GM15510 (cell line): ENCODE results near the gene JPH2.

Experiments
- POLR2A ChIP-seq: IDR thresholded peaks from 3 replicates; pipeline ENCODE4 v1.6.1; 2011; ENCODE audit warnings: borderline replicate concordance; ENCODE audit not compliant: insufficient read length; ENCODE audit errors: extremely low read depth

JPH2 gene

DNA sequence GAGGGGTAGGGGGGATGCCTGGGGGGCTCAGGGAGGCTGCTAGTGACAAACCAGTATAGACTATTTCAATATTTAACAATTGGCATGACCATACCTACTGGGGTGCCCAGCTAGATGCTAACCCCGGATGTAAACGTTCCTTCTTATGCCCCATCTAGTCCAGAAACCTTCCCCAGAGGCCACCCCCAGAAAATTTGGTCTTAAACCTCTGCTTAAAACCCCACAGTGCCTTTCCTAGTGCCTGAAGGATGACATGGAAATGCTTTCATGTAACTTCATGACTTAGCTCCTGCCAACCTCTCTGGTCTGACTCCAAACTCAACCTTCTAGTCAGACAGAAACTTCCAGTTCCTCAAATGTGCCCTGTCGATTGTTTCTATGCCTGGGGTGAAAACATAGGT lies 52.0 kb downstream of the JPH2 start:
- no peak for TF ChIP-seq POLR2A

DNA sequence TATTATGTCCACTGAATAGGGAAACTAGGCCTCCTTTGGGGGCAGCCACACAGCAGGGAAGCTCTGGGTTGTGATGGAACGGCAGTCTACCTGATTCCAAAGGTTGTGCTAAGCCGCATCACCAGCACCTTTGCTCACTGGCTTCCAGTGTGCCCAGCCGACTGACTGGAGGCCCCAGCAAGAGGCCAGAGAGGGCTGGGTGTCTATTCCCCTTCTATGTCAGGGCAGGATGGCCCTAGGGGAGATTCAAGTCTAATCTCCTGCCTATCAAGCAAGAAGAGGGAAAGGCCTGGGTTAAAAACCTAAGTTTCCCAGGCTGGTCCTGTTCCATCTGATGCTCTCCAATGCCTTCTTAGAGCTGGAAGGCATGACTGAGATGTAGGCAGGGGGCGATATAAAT lies 53.6 kb downstream of the JPH2 start:
- no peak for TF ChIP-seq POLR2A

DNA sequence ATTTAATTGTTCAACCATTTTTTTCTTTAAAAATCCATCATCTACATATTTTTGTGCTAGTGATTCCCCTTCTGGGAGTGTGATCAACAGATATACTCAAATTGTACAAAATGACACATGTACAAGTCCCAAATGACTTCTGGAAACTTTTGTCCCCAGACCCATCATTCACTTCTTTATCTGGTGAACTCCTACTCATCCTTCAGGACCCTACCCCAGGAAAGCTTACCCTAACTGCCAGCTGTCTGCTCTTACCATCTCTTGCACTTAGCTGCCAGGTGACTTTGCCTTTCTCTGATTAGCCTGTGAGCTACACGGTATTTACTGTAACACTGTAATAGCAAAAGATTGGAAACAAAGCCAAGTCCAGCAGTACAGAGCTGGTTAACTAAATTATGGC lies 55.3 kb downstream of the JPH2 start:
- TF ChIP-seq POLR2A, result no peak

DNA sequence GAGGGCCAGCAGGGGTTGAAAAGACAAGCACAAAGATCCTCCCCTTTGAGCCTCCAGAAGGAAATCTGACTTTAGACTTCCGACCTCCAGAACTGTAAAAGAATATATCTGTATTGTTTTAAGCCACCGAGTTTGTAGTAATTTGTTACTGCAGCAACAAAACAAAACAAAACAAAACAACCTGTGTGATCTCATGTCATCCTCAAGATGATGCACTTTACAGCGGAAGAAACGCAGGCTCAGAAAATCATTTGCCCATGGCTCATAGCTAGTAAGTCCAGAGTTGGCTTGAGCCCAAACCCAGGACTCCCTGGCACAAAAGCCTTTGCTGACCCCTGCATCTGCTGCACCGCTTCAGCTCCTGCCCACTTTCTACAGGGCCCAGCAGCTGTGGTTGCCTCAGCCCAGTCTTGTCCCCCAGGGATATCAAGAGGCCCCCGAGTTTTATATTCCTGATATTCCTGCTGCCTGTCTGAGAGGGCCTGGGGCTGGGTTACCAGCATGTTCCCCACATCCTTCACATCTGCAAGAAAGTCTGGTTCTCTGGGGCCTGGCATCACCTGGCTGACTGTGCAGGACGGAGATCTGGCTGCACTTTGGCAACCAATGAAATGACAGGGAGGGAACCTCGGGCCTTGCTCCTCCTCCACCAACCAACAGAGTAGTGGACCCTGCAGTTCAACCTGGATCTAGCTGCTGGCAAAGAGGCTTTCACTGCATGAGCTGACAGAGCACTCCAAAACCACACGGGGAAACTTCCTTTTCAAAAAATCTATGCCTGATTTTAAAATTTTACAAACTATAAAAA lies 56.9 kb downstream of the JPH2 start:
- TF ChIP-seq POLR2A, result no peak

DNA sequence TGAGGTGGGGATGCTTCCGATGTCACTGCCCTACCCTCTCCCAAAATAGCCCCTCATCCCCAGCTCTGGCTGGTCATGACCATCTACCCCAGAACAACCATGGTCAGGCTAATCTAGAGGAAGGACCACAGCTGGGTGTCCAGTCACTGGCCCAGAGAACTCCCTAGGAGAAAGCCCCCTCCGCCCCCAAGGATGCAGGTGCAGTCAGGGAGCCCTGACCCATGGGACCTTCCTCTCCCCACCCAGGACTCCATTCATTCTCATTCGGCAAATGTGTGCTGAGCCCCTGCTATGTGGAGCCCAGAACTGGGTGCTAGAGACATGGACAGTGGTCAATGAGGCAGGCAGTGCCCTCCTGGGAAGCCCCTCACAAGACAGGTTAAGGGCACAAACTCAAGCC lies 60.5 kb downstream of the JPH2 start:
- TF ChIP-seq POLR2A, result no peak

DNA sequence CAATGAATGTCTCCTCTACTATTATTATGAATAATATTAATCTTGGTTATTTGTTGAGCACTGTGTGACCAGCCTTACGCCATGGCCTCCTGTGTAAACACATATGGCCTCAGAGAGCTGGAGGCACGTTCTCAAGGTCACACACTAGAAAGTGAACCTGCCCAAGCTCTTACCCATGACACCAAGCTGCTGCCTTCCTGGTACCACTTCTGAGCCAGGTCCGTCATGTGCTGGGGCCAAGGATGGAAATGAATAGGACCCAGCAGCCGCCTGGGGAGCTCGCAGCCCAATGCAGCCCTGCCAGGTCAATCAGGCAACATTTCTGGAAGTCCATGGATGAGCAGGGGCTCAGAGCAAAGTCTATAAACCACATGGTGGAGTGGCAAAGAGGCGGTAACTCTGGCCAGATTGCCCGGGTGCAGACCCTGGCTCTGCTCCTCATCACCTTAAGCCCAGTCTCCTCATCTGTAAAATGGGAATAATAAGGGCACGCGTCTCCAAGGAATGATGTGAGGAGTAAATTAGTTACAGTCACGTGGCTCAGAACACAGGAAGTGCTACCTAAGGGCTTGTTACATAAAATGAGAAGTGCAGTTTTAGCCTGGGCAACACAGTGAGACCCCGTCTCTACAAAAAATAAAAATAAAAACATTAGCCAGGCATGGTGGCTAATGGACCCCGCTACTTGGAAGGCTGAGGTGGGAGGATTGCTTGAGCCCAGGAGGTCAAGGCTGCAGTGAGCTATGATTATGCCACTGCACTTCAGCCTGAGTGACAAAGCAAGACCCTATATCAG lies 61.5 kb downstream of the JPH2 start:
- TF ChIP-seq POLR2A, result no peak

DNA sequence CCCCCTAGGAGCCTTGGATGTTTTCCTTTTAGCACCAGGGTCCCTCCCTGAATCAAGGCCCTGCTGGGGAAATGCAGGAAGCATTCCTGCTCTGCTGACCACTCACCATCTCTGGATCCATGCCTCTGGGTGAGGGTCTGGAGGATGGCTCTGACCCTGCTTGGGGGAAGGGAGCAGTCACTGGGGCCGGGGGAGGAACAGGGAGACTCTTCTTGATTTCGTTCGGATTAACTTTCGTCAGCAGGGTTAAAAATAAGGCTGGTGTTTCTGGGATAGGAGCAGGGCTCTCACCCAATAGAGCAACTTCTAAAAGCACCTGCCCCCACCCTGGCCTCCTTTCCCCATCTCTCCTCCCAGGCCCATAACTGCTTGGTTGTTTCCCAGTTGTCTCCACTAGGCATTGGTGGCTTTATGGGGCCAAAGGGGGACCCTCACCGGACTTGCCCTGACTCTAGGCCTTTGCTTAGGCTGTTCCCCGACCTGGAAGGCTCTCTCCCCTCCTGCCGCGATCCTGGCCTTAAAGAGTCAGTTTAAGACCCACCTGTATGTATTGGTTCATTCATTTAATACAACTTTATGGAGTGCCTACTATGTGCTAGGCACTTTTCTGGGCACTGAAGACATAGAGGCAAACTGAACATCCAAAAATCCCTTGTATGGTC lies 63.0 kb downstream of the JPH2 start:
- TF ChIP-seq POLR2A, result no peak

DNA sequence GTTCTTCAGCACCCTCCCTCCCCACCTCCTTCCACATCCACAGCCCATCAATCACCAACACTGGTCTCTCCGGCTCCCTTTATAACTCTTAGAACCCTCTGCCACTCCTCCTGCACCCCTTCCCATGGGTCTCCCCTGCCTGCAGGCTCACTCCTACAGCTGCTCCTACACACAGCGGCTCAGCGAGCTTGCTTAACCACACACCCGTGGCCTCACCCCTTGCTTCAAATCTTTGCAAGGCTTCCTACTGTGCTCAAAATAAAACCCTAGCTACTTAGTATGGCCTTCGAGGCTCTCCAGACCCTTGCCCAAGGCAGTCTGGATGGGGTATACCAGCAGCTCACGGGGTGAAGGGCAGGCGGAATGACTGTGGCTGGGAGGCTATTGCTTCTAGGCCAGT lies 63.7 kb downstream of the JPH2 start:
- no peak for TF ChIP-seq POLR2A

DNA sequence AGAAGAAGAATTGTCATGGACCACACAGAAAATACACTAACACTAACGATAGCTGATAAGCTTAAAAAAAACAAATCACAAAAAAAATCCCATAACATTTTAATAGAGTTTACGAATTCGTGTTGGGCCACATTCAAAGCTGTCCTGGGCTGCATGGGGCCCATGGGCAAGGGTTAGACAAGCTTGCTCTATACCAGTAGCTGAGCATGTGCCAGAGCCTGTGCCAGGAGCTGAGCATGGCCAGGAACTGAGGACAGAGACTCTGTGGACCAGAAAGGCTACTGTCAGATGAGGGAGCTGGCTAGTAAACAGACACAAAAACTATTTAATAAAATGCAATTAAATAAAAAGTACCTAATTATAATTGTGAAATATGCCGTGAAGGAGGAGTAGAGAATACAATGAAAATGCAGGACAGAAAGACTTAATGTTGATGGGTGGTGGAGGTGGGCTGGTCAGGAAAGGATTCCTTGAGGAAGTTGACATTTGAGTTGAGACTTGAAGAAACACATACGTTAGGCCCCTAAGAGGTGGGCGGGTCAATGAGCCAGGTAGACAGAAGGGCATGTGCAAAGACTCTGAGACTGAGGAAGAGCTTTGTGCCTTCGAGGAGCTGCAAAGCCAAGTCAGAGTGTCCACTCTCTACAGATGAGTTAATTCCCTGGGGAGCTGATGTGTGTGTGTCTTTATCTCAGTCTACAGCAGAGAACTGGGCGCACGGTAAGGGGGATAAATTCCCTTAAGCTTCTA lies 66.1 kb downstream of the JPH2 start:
- no peak for TF ChIP-seq POLR2A

DNA sequence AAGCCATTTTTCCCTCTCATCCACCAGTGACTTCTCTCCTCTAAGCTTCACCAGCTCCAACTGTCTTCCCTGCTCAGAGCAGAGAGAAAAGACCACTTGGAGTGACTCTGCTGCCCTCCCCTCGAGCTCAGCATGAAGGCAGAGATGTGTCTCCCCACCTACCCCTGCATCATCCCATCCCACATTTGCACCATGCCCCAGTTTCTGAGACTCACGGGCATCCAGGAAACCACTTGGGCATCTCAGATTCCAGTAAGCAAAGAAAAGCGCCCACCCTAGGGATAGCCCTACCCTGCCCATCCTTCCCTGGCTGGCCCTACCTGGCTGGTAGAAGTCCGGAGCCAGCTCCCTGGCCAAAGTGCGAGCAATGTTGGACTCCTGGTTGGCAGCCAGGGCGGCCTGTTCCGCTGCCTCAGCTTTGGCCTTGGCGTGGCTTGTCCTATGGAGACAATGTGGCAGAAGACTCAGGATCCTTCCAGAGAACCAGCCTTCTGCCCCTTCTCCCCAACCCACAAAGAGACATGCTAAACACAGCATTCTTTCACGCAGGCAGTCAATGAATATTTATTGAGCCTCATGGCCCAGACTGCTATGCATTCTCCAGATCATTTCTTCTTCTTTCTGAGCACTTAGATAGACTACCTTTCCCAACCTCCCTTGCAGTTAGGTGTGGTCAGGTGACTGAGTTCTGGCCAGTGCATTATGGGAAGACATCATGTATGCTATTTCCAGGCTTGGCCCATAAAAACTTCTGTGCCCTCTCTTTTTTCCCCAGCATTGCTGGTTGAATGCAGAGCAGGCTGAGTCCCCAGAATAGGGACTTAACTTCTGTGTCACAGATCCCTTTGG lies 68.6 kb downstream of the JPH2 start:
- no peak for TF ChIP-seq POLR2A

DNA sequence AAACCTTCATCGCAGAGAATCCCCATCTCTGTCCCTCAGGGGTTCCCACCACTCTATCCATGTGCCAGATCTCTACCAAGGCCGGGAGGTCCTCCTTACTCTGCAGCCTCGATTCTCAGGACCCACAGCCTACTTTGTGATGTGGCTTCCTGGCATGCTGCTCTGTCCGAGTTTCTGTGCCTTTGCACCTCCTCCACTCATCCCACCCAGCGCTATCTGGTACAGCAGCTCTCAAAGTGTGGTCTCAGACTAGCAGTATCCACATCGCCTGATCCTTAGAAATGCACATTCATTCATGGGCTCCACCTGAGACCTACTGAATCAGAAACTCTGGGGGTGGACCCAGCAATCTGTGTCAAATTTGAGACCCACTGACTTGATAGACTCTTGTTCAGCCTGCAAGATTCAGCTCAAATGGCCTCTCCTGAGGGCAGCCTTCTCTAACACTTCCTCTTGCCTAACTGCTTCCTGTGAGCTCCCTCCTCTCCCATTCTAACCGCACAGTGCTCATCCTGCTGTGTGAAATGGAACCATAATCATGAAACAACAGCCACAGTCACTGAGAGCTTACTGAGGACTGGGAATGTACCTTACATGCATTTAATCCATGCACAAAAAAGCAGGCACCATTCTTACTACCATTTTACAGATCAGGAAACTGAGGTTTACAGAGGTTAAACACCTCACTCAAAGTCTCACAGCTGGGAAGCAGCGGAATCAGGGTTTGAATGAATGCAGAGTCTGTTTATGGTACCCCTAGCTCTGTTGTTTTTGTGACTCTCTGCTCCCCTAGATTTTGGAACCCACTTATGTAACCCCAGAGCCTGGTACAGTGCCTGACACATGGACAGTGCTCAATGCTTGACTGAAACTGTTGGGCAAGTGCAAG lies 69.4 kb downstream of the JPH2 start:
- no peak for TF ChIP-seq POLR2A

DNA sequence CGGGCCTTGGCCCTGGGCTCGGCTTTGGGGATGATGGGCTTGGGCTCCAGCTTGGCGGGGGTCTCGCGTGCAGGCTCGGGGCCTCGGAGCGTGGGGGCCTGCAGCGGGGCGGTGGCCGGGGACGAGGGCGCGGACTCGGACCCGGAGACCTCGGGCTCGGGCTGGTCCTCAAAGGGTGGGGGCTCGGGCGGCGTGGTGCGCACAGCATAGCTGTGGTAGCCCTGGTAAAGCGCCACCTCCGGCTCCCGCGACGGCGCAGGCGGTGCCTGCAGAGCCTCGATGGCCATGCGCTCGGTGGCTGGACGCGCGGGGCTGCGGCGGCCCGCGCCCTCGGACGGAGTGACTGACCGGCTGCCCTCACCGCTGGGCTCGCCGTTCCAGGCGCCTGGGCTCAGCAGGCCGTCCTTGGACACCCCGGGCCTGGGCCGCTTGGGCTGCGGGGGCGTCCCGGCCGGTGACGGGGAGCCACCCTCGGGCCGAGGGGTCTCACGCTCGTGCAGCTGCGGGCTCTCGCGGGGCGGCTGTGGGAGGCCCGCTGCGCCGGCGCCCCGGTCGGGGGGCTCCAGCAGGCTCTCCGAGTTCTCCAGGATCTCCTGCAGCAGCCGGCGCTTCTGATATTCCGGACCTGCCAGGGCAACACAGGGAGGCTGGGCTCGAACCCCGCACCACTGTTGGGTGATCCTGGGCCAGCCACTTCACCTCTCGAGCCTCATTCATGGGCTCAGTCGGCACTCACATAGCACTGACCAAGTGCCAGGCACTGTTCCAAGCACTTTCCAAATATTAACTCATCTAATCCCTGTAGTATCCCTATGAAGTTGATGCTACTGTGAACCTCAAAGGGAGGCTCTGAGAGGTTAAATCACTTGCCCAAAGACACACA lies 71.0 kb downstream of the JPH2 start:
- no peak for TF ChIP-seq POLR2A
